HG02588 (cell line): Measurements from ENCODE around the gene CDH13.

Experiments
- ATAC-seq: cut with Tn5 transposase; IDR thresholded peaks from one replicate; pipeline ENCODE4 v1.9.1; 2021; ENCODE audit warnings: mild to moderate bottlenecking, moderate library complexity; ENCODE audit not compliant: unreplicated experiment

Gene CDH13

GRCh38 chr16:83835586-83836566 lies 1209.1 kb downstream of the CDH13 start:
- no peak for ATAC-seq

DNA sequence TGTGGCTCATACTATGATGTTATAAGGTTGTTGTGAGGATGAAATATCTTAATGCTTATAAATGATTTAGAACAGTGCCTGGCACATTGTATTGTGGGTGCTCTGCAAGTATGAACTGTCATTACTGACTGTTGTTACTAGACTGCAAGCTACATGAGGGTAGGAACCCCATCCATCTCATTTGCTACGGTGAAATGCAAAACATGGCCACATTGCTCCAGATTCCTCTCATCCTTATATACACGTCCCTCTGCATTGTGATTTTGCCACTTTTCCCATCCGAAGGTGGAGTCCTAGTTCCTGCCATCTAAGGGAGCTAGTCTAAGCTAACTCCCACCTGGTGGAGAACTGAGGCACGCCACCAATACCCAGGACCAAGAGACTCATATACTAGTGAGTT lies 1210.8 kb downstream of the CDH13 start:
- ATAC-seq = no peak

GRCh38 chr16:83838151-83838550 lies 1211.4 kb downstream of the CDH13 start:
- ATAC-seq = no peak

DNA sequence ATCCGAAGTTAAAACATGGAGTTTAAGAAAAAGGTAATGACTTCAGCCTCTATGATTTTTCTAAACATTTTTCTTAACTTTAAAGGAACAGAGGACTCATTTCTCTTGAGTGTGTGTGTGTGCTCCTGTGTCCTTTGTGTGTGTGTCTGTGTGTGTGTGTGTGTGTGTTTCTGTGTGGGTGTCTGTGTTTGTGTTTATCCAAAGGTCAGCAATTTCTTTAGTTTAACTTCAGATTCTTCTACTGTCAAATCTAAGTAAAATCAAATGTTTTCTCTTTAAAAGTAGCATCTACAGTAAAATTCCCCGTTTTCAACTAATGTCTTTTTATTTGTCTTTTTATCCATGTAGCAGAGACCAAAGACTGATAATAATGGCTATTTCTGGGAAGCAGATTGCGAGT lies 1212.8 kb downstream of the CDH13 start:
- ATAC-seq = no peak

DNA sequence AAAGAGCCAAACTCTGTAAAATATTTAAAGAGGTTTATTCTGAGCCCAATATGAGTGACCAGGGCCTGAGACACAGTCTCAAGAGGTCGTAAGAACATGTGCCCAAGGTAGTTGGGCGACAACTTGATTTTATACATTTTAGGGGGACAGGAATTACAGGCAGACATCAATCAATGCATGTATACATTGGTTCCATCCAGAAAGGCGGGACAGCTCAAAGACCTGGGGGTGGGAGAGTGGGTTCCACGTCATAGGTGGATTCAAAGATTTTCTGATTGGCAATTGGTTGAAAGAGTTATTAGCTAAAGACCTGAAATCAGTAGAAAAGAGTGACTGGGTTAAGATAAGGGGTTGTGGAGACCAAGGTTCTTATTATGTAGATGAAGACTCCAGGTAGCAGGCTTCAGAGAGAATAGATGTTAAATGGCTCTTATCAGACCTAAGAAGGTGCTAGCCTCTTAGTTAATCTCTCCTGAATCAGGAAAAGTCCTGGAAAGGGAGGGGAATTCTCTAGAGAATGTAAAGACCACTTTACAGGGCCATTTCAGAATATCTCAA lies 1213.4 kb downstream of the CDH13 start:
- no peak for ATAC-seq

DNA sequence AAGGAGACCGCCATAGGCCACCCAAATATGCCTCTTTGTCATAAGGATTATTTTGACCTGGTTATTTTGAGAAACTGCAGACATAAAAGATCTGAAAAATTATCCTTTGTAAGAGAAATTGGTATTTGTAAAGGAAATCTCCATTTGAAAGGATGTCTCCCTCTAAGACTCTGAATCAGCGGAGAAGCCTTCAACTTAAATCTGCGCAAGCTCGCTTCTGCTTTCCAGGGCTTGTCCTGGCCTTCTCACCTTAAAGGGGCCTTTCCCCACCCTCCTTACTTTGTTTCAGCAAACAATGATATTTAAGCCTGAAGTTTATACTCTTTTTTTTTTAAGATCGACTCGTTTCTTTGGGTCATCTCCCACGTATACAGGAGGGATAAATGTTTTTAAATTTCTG lies 1215.5 kb downstream of the CDH13 start:
- no peak for ATAC-seq

DNA sequence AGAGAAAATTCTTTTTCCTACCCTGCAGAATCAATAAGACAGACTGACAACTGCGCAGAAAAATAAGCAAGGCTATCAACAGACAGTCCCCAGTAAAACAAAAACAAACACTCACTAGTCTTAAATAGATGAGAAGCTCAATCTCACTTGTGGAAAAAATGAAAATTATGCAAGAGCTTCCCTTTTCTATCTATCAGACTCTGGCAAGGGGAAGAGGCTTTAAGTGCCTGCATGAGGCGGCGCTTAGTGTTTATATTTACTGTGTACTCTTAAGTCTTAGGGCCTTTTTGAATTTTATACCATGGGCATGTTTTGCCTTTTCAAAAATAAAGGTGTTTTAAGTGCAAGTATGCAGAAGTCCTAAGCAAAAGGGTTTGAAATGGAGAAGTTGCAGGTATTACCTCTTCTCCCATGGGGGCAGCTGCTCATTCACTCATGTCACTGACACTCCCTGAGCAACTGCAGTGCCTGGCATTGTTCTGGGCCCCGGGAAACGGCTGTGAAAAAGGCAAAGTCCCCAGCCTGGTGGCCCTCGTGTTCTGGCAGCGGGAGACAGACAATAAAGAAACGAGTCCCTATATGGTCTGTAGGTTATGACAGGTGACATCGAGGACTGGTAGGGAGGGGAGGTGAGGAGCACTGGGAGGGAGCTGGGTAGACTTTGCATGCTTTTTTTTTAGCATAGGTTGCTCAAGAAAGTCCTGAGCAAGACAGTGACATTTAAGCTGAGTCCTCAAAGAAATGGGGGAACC lies 1216.2 kb downstream of the CDH13 start:
- ATAC-seq = no peak

- ATAC-seq = no peak
Measured at GRCh38 chr16:83843657-83844056, 1216.9 kb downstream of the CDH13 start.

GRCh38 chr16:83845263-83845662 lies 1218.5 kb downstream of the CDH13 start:
- ATAC-seq = no peak

- no peak for ATAC-seq
Measured at GRCh38 chr16:83847371-83848225, 1220.8 kb downstream of the CDH13 start.

GRCh38 chr16:83849421-83849820 lies 1222.7 kb downstream of the CDH13 start:
- ATAC-seq = no peak
